ENCODE data around the gene ZNF239. TPM values are rescaled to one million over a fixed set of nuclear protein-coding genes. Genes with fewer than 3 reads are reported as not detected.
"Not testable (repeated sequence)": the region's sequence is repeated elsewhere in the genome, so short reads cannot be mapped to it uniquely, and the experiment has no call there.

The ZNF239 gene
- total RNA-seq, 1 experiment from 2014 or later, result 3.5 TPM

GRCh38 chr10:43576580-43576979 lies 2.2 kb upstream of the ZNF239 start:
- no peak for DNase-seq (ENCODE audit: low spot score)

GRCh38 chr10:43576062-43576461 lies 1.6 kb upstream of the ZNF239 start:
- DNase-seq (ENCODE audit: low spot score), result no peak

GRCh38 chr10:43574906-43575305 lies 490 bp upstream of the ZNF239 start:
- no peak for DNase-seq (ENCODE audit: low spot score)

GRCh38 chr10:43573250-43574000 lies 991 bp downstream of the ZNF239 start:
- no peak for DNase-seq (ENCODE audit: low spot score)

- DNase-seq (ENCODE audit: low spot score), result no peak
These were observed 3.4 kb downstream of the ZNF239 start for GRCh38 chr10:43570971-43571370.

- DNase-seq (ENCODE audit: low spot score), result no peak
These were observed 4.7 kb downstream of the ZNF239 start for GRCh38 chr10:43569681-43570080.

GRCh38 chr10:43557214-43557613 lies 17.2 kb downstream of the ZNF239 start:
- no peak for DNase-seq (ENCODE audit: low spot score)

GRCh38 chr10:43543746-43544145 lies 30.7 kb downstream of the ZNF239 start:
- not testable (repeated sequence) for DNase-seq (ENCODE audit: low spot score)

GRCh38 chr10:43524434-43525247 lies 49.8 kb downstream of the ZNF239 start:
- no peak for DNase-seq (ENCODE audit: low spot score)

Other genes with a start within 250 kb of the ZNF239 start
- gene FXYD4, start 203.0 kb downstream of the ZNF239 start, total RNA-seq (2014; rRNA removed; shearing (Covaris generic)), result not detected in 2 replicates
- 328 and 348 TPM in 2 replicates for gene HNRNPF, start 165.4 kb downstream of the ZNF239 start, total RNA-seq (2014; rRNA removed; shearing (Covaris generic))
- 6.6 TPM in 2 replicates for gene ZNF487, start 137.5 kb downstream of the ZNF239 start, total RNA-seq (2014; rRNA removed; shearing (Covaris generic))
- 0.41 and 1.4 TPM in 2 replicates for gene ZNF485, start 31.8 kb upstream of the ZNF239 start, total RNA-seq (2014; rRNA removed; shearing (Covaris generic))
- gene ZNF32, start 74.3 kb upstream of the ZNF239 start, total RNA-seq (2014; rRNA removed; shearing (Covaris generic)), result 0.12 TPM in 1 of 2 replicates, not detected in the other

All from A172 (cell line).